GM12874 (cell line): Measurements from ENCODE around the gene MIB1.

Experiments
- CTCF ChIP-seq: IDR thresholded peaks from 2 replicates; pipeline ENCODE4 v1.5.1; 2011; ENCODE audit warnings: low read depth, mild to moderate bottlenecking, control low read depth, low read length, moderate library complexity; ENCODE audit not compliant: insufficient read depth

Gene MIB1

GRCh38 chr18:21706386-21706865 is 34.2 kb upstream of the MIB1 start:
- TF ChIP-seq CTCF: no peak

- TF ChIP-seq CTCF: no peak
These were observed 26.1 kb upstream of the MIB1 start for GRCh38 chr18:21714474-21714873.

DNA sequence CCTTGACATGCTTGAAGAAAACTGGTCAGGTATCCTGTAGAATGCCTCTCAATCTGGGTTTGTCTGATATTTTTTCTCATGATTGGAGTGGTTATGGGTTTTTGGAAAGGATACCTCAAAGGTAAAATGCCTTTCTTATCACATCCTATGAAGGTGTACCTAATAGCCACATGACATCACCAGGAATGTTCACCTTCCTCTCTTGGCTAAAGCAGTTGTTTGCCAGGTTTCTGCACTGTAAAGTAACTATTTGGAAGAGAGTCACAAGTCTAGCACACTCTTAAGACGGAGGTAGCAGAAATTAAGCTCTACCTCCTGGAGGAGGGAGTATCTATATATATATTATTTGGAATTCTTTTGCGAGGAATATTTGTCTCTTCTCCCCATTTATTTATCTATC is 17.9 kb upstream of the MIB1 start:
- TF ChIP-seq CTCF: no peak

GRCh38 chr18:21725201-21725600 is 15.4 kb upstream of the MIB1 start:
- TF ChIP-seq CTCF: no peak

GRCh38 chr18:21727702-21728101 is 12.9 kb upstream of the MIB1 start:
- no peak for TF ChIP-seq CTCF

- TF ChIP-seq CTCF: no peak
These were observed 7.6 kb upstream of the MIB1 start for GRCh38 chr18:21733011-21733410.

GRCh38 chr18:21735452-21736015 is 5.1 kb upstream of the MIB1 start:
- TF ChIP-seq CTCF: no peak
